Loucy (cell line): Measurements from ENCODE around the gene SLC2A5.

ENCODE experiments used
- H2AFZ ChIP-seq: fragments of 200-600 bp; sonication (generic); 2 replicates; pipeline ENCODE4 v1.6.0; 2016; ENCODE audit warnings: antibody characterized with exemption, mild to moderate bottlenecking, low read length, moderate library complexity
- H3F3A ChIP-seq: fragments of 200-600 bp; 2 replicates; pipeline ENCODE4 v1.6.0; 2016; ENCODE audit warnings: antibody characterized with exemption, low read depth, mild to moderate bottlenecking
- H3K27me3 ChIP-seq: fragments of 200-600 bp; sonication (generic); 2 replicates; pipeline ENCODE4 v1.6.1; 2014; ENCODE audit warnings: low read length, mild to moderate bottlenecking; ENCODE audit not compliant: insufficient read depth, poor library complexity, severe bottlenecking
- H3K36me3 ChIP-seq: fragments of 200-600 bp; sonication (generic); 2 replicates; pipeline ENCODE4 v1.6.1; 2016; ENCODE audit warnings: low read length; ENCODE audit not compliant: insufficient read depth
- H3K4me1 ChIP-seq: fragments of 200-600 bp; sonication (generic); 2 replicates; pipeline ENCODE4 v1.5.1; 2014; ENCODE audit warnings: low read length, mild to moderate bottlenecking; ENCODE audit not compliant: insufficient read depth, poor library complexity, severe bottlenecking
- H3K4me2 ChIP-seq: fragments of 200-600 bp; sonication (generic); 2 replicates; pipeline ENCODE4 v1.6.0; 2014; ENCODE audit warnings: antibody characterized with exemption, low read length, low read depth, mild to moderate bottlenecking; ENCODE audit not compliant: poor library complexity, severe bottlenecking
- H3K4me3 ChIP-seq: fragments of 200-600 bp; sonication (generic); 2 replicates; pipeline ENCODE4 v1.5.1; 2014; ENCODE audit warnings: low read length, mild to moderate bottlenecking, mixed read lengths; ENCODE audit not compliant: poor library complexity, severe bottlenecking
- H3K79me2 ChIP-seq: fragments of 200-600 bp; sonication (generic); 2 replicates; pipeline ENCODE4 v1.6.1; 2014; ENCODE audit warnings: low read length; ENCODE audit not compliant: insufficient read depth
- H3K9ac ChIP-seq: fragments of 200-600 bp; sonication (generic); 2 replicates; pipeline ENCODE4 v1.6.0; 2014; ENCODE audit warnings: mild to moderate bottlenecking, low read depth, low read length, moderate library complexity; ENCODE audit not compliant: poor library complexity, severe bottlenecking
- H3K9me2 ChIP-seq: fragments of 200-600 bp; sonication (generic); replicated peaks from 2 replicates; pipeline ENCODE4 v1.6.1; 2016; ENCODE audit warnings: low read depth, low read length, mixed read lengths
- H3K9me3 ChIP-seq: fragments of 200-600 bp; sonication (generic); 2 replicates; pipeline ENCODE4 v1.6.1; 2014; ENCODE audit warnings: mild to moderate bottlenecking, antibody characterized with exemption, low read length, low read depth; ENCODE audit not compliant: insufficient read depth
- H4K20me1 ChIP-seq: fragments of 200-600 bp; sonication (generic); 2 replicates; pipeline ENCODE4 v1.6.0; 2014; ENCODE audit warnings: antibody characterized with exemption, low read length, mild to moderate bottlenecking; ENCODE audit not compliant: insufficient read depth, poor library complexity, severe bottlenecking
- EZH2phosphoT487 ChIP-seq: fragments of 200-600 bp; IDR thresholded peaks from 2 replicates; pipeline ENCODE4 v1.6.1; 2018; ENCODE audit warnings: antibody characterized with exemption, mild to moderate bottlenecking, moderate library complexity, borderline replicate concordance
- TF ChIP-seq, protein P1 (sequence below): fragments of 200-600 bp; sonication (generic); conservative IDR thresholded peaks from 2 replicates; pipeline ENCODE4 v1.5.1; 2014; ENCODE audit warnings: mild to moderate bottlenecking, antibody characterized with exemption, low read length

SLC2A5 gene

GRCh38 chr1:9058465-9058864 lies 11.0 kb downstream of the SLC2A5 start:
- TF ChIP-seq, protein P1, sequence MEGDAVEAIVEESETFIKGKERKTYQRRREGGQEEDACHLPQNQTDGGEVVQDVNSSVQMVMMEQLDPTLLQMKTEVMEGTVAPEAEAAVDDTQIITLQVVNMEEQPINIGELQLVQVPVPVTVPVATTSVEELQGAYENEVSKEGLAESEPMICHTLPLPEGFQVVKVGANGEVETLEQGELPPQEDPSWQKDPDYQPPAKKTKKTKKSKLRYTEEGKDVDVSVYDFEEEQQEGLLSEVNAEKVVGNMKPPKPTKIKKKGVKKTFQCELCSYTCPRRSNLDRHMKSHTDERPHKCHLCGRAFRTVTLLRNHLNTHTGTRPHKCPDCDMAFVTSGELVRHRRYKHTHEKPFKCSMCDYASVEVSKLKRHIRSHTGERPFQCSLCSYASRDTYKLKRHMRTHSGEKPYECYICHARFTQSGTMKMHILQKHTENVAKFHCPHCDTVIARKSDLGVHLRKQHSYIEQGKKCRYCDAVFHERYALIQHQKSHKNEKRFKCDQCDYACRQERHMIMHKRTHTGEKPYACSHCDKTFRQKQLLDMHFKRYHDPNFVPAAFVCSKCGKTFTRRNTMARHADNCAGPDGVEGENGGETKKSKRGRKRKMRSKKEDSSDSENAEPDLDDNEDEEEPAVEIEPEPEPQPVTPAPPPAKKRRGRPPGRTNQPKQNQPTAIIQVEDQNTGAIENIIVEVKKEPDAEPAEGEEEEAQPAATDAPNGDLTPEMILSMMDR: no peak
- TF ChIP-seq EZH2phosphoT487: no peak
- H4K20me1 ChIP-seq: no peaks in the 10 kb centered on the region
- H3K4me3 ChIP-seq: no peak overlapping the region
- H3K9me2 ChIP-seq: no peaks in the 10 kb centered on the region
- H2AFZ ChIP-seq: no peak overlapping the region
- no peaks in the 10 kb centered on the region for H3K4me1 ChIP-seq
- no peaks in the 10 kb centered on the region for H3K79me2 ChIP-seq
- H3K36me3 ChIP-seq: no peaks in the 10 kb centered on the region
- H3K9me3 ChIP-seq: no peaks in the 10 kb centered on the region
- H3K27me3 ChIP-seq: no peaks in the 10 kb centered on the region
- no peak overlapping the region for H3K9ac ChIP-seq
- H3F3A ChIP-seq: no peaks in the 10 kb centered on the region
- H3K4me2 ChIP-seq: no peak overlapping the region

- H3K9ac ChIP-seq: no peak overlapping the region
- no peaks in the 10 kb centered on the region for H3K9me3 ChIP-seq
- H4K20me1 ChIP-seq: no peaks in the 10 kb centered on the region
- no peaks in the 10 kb centered on the region for H3K79me2 ChIP-seq
- no peak overlapping the region for H2AFZ ChIP-seq
- H3K4me2 ChIP-seq: no peak overlapping the region
- H3K27me3 ChIP-seq: no peaks in the 10 kb centered on the region
- no peak overlapping the region for H3K4me3 ChIP-seq
- no peaks in the 10 kb centered on the region for H3F3A ChIP-seq
- no peaks in the 10 kb centered on the region for H3K36me3 ChIP-seq
- no peak for TF ChIP-seq EZH2phosphoT487
- TF ChIP-seq, protein P1: no peak
- H3K9me2 ChIP-seq: no peaks in the 10 kb centered on the region
- H3K4me1 ChIP-seq: no peaks in the 10 kb centered on the region
Observed at GRCh38 chr1:9057851-9058250, 11.6 kb downstream of the SLC2A5 start.

GRCh38 chr1:9052272-9053049 lies 17.0 kb downstream of the SLC2A5 start:
- Histone ChIP-seq H3K79me2 (no peaks in the 10 kb centered on the region), H3K4me2 (no peak overlapping the region), H3K4me3 (no peak overlapping the region), H3K9me3 (no peaks in the 10 kb centered on the region), H2AFZ (no peak overlapping the region), H3K9ac (no peak overlapping the region), H4K20me1 (no peaks in the 10 kb centered on the region), H3K36me3 (no peaks in the 10 kb centered on the region), H3F3A (no peaks in the 10 kb centered on the region), H3K9me2 (no peaks in the 10 kb centered on the region), H3K27me3 (no peaks in the 10 kb centered on the region), H3K4me1 (no peaks in the 10 kb centered on the region)
- TF ChIP-seq, protein P1: no peak
- no peak for TF ChIP-seq EZH2phosphoT487
